GM23338 (cell line): ENCODE measurements around the gene SCLY. TPM values are rescaled to one million over a fixed set of nuclear protein-coding genes. Genes with fewer than 3 reads are reported as not detected.

Source experiments
- ATAC-seq: fragments of 200-7000 bp; cut with Tn5 transposase; 3 replicates; pipeline ENCODE4 v1.9.1; 2020
- DNase-seq: peaks from one replicate; pipeline ENCODE4 v3.0.0-alpha.2; 2015; ENCODE audit warnings: low spot score
- H2AFZ ChIP-seq: fragments of 200-600 bp; sonication (generic); 2 replicates; pipeline ENCODE4 v1.8.0; 2016; ENCODE audit warnings: antibody characterized with exemption, mild to moderate bottlenecking, moderate library complexity
- H3F3A ChIP-seq: fragments of 200-600 bp; sonication (generic); replicated peaks from 2 replicates; pipeline ENCODE4 v1.8.0; 2017; ENCODE audit warnings: antibody characterized with exemption, mixed run types, low read depth
- H3K27ac ChIP-seq: fragments of 200-600 bp; sonication (generic); 2 replicates; pipeline ENCODE4 v1.6.1; 2016; ENCODE audit warnings: low read depth
- H3K27me3 ChIP-seq: fragments of 200-600 bp; sonication (generic); 2 replicates; pipeline ENCODE4 v1.8.0; 2016; ENCODE audit warnings: mild to moderate bottlenecking, mixed run types, moderate library complexity; ENCODE audit not compliant: insufficient read depth
- H3K36me3 ChIP-seq: fragments of 200-600 bp; sonication (generic); 2 replicates; pipeline ENCODE4 v1.8.0; 2016; ENCODE audit warnings: mild to moderate bottlenecking; ENCODE audit not compliant: insufficient read depth
- H3K4me1 ChIP-seq: fragments of 200-600 bp; sonication (generic); 2 replicates; pipeline ENCODE4 v1.8.0; 2016; ENCODE audit warnings: mild to moderate bottlenecking, moderate library complexity; ENCODE audit not compliant: insufficient read depth
- H3K4me2 ChIP-seq: fragments of 200-600 bp; sonication (generic); 2 replicates; pipeline ENCODE4 v1.7.1; 2017; ENCODE audit warnings: mixed run types
- H3K4me3 ChIP-seq: fragments of 200-600 bp; sonication (generic); 2 replicates; pipeline ENCODE4 v1.6.1; 2016; ENCODE audit warnings: mixed run types
- H3K79me2 ChIP-seq: fragments of 200-600 bp; sonication (generic); replicated peaks from 2 replicates; pipeline ENCODE4 v1.8.0; 2017; ENCODE audit warnings: mild to moderate bottlenecking; ENCODE audit not compliant: insufficient read depth
- H3K9me2 ChIP-seq: fragments of 200-600 bp; sonication (generic); 2 replicates; pipeline ENCODE4 v1.8.0; 2017; ENCODE audit not compliant: insufficient read depth
- H4K20me1 ChIP-seq: fragments of 200-600 bp; sonication (generic); replicated peaks from 2 replicates; pipeline ENCODE4 v1.8.0; 2017; ENCODE audit warnings: mild to moderate bottlenecking; ENCODE audit not compliant: insufficient read depth
- H3K27ac Mint-ChIP-seq: 2 replicates; pipeline ENCODE4 v1.8.0; 2020; ENCODE audit warnings: inconsistent platforms, mild to moderate bottlenecking, moderate library complexity, mixed read lengths
- H3K27me3 Mint-ChIP-seq: 3 replicates; pipeline ENCODE4 v1.8.0; 2022; ENCODE audit warnings: low read depth, mild to moderate bottlenecking, moderate library complexity, mixed read lengths, inconsistent platforms; ENCODE audit not compliant: insufficient read depth, poor library complexity
- H3K36me3 Mint-ChIP-seq: 3 replicates; pipeline ENCODE4 v1.8.0; 2021; ENCODE audit warnings: low read depth, mild to moderate bottlenecking, inconsistent platforms, moderate library complexity, mixed read lengths
- H3K4me1 Mint-ChIP-seq: 3 replicates; pipeline ENCODE4 v1.8.0; 2020; ENCODE audit warnings: mild to moderate bottlenecking, inconsistent platforms, mixed read lengths
- H3K4me3 Mint-ChIP-seq: 3 replicates; pipeline ENCODE4 v1.8.0; 2021; ENCODE audit warnings: moderate library complexity, mild to moderate bottlenecking, inconsistent platforms, mixed read lengths
- H3K9me3 Mint-ChIP-seq: 3 replicates; pipeline ENCODE4 v1.8.0; 2020; ENCODE audit warnings: moderate library complexity, mild to moderate bottlenecking, inconsistent platforms, mixed read lengths
- POLR2AphosphoS5 ChIP-seq: IDR thresholded peaks from 2 replicates; pipeline ENCODE4 v1.6.1; 2016; ENCODE audit warnings: antibody characterized with exemption, low read depth
- polyA plus RNA-seq: library from polyadenylated mRNA; unstranded; fragments of >200 nt; fragmentation: Nextera tagmentation; extraction: Ambion mirVana; gene quantifications from 2 replicates; pipeline ENCODE4 v1.2.1, GENCODE V29; 2016
- total RNA-seq: library from RNA; depleted of rRNA; stranded (reverse); fragments of >200 nt; shearing (Covaris generic); gene quantifications from 2 replicates; pipeline ENCODE4 v1.2.3, GENCODE V29; 2014
- TF ChIP-seq, protein P1 (sequence below): fragments of 250-450 bp; sonication (Bioruptor Pico); IDR thresholded peaks from 2 replicates; pipeline ENCODE4 v1.5.0; 2020; ENCODE audit warnings: mild to moderate bottlenecking, moderate library complexity

The SCLY gene
- total and polyA plus RNA-seq, 2 experiments from 2014 or later: 57.2 to 80.3 TPM

DNA sequence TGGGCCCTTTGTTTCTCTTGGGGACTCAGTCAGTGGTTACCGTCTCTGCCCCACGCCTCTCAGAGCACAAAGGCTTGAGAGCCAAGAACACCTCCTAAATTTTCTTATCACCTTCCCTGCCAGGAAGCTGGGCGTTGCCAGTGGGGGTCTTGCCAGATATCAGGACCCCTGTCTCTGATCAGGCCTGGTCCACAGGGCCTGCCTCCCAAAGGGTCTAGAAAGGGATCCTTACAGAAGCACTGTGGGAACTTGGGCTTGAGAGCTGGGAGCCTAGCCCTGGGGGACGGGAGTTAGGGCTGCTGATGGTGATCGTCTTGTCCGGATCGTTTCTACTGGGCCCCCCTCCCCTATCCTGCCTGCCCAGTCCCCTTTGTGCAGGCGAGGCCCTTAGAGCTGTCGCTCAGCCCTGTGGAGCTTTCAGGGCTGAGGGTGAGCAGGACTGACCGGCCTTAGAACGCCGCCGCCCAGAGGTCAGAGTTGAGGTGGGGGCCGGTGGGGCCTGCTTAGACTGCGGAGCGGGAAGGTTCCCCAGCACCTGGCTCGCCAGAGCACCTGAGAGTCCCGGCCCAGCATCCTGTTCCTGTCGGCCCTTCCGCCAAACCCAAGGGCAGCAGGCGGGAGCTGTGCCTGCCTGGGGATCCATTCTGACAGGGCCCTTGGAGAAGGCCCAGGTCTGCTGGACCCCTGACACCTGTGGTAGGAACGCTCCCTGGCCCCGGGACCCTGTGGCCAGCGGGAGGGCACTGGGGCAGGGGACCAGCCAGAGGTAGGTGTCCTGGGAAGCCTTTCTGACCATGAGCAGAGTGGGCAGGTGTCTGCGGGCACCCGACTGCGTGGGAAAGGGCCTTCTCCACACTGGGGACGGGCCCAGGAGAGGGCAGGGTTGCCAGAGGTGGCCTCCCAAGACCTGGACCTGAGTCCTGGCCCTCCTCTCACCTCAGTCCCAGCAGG lies 40.3 kb downstream of the SCLY start:
- Histone ChIP-seq H3K79me2 (no peaks in the 10 kb centered on the region), H3K27ac (no peak overlapping the region), H3K4me1 (peaks cover 13% of the 10 kb centered on the region), H3K27me3 (no peaks in the 10 kb centered on the region), H3K4me2 (no peak overlapping the region), H2AFZ (no peak overlapping the region), H3K9me2 (no peaks in the 10 kb centered on the region), H3K4me3 (no peak overlapping the region), H3F3A (no peaks in the 10 kb centered on the region; the same call in 1 of the 2 replicates), H3K36me3 (no peaks in the 10 kb centered on the region), H4K20me1 (no peaks in the 10 kb centered on the region)
- Mint-ChIP-seq H3K9me3 (no peaks in the 10 kb centered on the region), H3K27ac (no peak overlapping the region), H3K4me1 (peaks cover 34% of the 10 kb centered on the region), H3K27me3 (peaks cover 35% of the 10 kb centered on the region), H3K36me3 (peaks cover 6% of the 10 kb centered on the region), H3K4me3 (no peak overlapping the region)
- no peak for ATAC-seq
- DNase-seq: no peak
- TF ChIP-seq, protein P1, sequence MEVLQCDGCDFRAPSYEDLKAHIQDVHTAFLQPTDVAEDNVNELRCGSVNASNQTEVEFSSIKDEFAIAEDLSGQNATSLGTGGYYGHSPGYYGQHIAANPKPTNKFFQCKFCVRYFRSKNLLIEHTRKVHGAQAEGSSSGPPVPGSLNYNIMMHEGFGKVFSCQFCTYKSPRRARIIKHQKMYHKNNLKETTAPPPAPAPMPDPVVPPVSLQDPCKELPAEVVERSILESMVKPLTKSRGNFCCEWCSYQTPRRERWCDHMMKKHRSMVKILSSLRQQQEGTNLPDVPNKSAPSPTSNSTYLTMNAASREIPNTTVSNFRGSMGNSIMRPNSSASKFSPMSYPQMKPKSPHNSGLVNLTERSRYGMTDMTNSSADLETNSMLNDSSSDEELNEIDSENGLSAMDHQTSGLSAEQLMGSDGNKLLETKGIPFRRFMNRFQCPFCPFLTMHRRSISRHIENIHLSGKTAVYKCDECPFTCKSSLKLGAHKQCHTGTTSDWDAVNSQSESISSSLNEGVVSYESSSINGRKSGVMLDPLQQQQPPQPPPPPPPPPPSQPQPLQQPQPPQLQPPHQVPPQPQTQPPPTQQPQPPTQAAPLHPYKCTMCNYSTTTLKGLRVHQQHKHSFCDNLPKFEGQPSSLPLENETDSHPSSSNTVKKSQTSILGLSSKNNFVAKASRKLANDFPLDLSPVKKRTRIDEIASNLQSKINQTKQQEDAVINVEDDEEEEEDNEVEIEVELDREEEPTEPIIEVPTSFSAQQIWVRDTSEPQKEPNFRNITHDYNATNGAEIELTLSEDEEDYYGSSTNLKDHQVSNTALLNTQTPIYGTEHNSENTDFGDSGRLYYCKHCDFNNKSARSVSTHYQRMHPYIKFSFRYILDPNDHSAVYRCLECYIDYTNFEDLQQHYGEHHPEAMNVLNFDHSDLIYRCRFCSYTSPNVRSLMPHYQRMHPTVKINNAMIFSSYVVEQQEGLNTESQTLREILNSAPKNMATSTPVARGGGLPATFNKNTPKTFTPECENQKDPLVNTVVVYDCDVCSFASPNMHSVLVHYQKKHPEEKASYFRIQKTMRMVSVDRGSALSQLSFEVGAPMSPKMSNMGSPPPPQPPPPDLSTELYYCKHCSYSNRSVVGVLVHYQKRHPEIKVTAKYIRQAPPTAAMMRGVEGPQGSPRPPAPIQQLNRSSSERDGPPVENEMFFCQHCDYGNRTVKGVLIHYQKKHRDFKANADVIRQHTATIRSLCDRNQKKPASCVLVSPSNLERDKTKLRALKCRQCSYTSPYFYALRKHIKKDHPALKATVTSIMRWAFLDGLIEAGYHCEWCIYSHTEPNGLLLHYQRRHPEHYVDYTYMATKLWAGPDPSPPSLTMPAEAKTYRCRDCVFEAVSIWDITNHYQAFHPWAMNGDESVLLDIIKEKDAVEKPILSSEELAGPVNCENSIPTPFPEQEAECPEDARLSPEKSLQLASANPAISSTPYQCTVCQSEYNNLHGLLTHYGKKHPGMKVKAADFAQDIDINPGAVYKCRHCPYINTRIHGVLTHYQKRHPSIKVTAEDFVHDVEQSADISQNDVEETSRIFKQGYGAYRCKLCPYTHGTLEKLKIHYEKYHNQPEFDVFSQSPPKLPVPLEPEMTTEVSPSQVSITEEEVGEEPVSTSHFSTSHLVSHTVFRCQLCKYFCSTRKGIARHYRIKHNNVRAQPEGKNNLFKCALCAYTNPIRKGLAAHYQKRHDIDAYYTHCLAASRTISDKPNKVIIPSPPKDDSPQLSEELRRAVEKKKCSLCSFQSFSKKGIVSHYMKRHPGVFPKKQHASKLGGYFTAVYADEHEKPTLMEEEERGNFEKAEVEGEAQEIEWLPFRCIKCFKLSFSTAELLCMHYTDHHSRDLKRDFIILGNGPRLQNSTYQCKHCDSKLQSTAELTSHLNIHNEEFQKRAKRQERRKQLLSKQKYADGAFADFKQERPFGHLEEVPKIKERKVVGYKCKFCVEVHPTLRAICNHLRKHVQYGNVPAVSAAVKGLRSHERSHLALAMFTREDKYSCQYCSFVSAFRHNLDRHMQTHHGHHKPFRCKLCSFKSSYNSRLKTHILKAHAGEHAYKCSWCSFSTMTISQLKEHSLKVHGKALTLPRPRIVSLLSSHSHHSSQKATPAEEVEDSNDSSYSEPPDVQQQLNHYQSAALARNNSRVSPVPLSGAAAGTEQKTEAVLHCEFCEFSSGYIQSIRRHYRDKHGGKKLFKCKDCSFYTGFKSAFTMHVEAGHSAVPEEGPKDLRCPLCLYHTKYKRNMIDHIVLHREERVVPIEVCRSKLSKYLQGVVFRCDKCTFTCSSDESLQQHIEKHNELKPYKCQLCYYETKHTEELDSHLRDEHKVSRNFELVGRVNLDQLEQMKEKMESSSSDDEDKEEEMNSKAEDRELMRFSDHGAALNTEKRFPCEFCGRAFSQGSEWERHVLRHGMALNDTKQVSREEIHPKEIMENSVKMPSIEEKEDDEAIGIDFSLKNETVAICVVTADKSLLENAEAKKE: no peak
- TF ChIP-seq POLR2AphosphoS5: no peak
